ENCODE data around the gene CTU2.

- TF ChIP-seq, protein P1, sequence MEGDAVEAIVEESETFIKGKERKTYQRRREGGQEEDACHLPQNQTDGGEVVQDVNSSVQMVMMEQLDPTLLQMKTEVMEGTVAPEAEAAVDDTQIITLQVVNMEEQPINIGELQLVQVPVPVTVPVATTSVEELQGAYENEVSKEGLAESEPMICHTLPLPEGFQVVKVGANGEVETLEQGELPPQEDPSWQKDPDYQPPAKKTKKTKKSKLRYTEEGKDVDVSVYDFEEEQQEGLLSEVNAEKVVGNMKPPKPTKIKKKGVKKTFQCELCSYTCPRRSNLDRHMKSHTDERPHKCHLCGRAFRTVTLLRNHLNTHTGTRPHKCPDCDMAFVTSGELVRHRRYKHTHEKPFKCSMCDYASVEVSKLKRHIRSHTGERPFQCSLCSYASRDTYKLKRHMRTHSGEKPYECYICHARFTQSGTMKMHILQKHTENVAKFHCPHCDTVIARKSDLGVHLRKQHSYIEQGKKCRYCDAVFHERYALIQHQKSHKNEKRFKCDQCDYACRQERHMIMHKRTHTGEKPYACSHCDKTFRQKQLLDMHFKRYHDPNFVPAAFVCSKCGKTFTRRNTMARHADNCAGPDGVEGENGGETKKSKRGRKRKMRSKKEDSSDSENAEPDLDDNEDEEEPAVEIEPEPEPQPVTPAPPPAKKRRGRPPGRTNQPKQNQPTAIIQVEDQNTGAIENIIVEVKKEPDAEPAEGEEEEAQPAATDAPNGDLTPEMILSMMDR (IDR thresholded peaks at IDR 0.05) = no peak
- TF ChIP-seq EZH2 (IDR thresholded peaks at IDR 0.05; ENCODE audit: borderline replicate concordance, insufficient read depth, low read depth, low read length, poor library complexity, severe bottlenecking) = no peak
Observed at GRCh38 chr16:88696441-88696840, 9.9 kb upstream of the CTU2 start.
